ENCODE results near the gene TMEM143. TPM values are rescaled to one million over a fixed set of nuclear protein-coding genes. Genes with fewer than 3 reads are reported as not detected.

The TMEM143 gene
- total RNA-seq, 6 donors from 2014 or later: 4.7 to 34.6 (median 16.6) TPM

- H3K4me1 ChIP-seq: peaks cover 0 to 7% (median 2%) of the 10 kb centered on the region in 4 donors
- no peak overlapping the region for H3K4me3 ChIP-seq
- H3K27me3 ChIP-seq: no peaks in the 10 kb centered on the region
- no peaks in the 10 kb centered on the region for H3K36me3 ChIP-seq
- no peak for TF ChIP-seq POLR2AphosphoS5 (IDR thresholded peaks at IDR 0.05)
- no peak for TF ChIP-seq POLR2A (IDR thresholded peaks at IDR 0.05)
- no peak for TF ChIP-seq CTCF (IDR thresholded peaks at IDR 0.05)
- no peak for TF ChIP-seq EP300 (IDR thresholded peaks at IDR 0.05)
- ATAC-seq (ENCODE audit: low FRiP score in 2 of 2) (peak; percentile 10 to 27), DNase-seq (no peak)
- H3K9me3 ChIP-seq: no peaks in the 10 kb centered on the region
- no peak overlapping the region for H3K27ac ChIP-seq
- WGBS, 2 donors: 62 to 71% methylated on average over 4 to 14 of the region's 22 CpGs
These were observed 54.8 kb downstream of the TMEM143 start for GRCh38 chr19:48308631-48309586.

GRCh38 chr19:48303866-48304265, 59.9 kb downstream of the TMEM143 start:
- 88 to 97% methylated on average over 11 to 19 of the region's 19 CpGs for WGBS, 2 donors
- Histone ChIP-seq H3K9me3 (no peaks in the 10 kb centered on the region), H3K36me3 (no peaks in the 10 kb centered on the region), H3K4me3 (no peak overlapping the region), H3K27ac (no peak overlapping the region), H3K27me3 (no peaks in the 10 kb centered on the region), H3K4me1 (no peaks in the 10 kb centered on the region)
- no peak for ATAC-seq (ENCODE audit: low FRiP score in 2 of 2)
- DNase-seq: peak in 1 of 2 donors; percentile 64
- TF ChIP-seq CTCF (IDR thresholded peaks at IDR 0.05) (no peak), POLR2A (IDR thresholded peaks at IDR 0.05) (no peak), POLR2AphosphoS5 (IDR thresholded peaks at IDR 0.05) (no peak), EP300 (IDR thresholded peaks at IDR 0.05) (no peak)

GRCh38 chr19:48303367-48303766, 60.4 kb downstream of the TMEM143 start:
- no peaks in the 10 kb centered on the region for H3K36me3 ChIP-seq
- H3K4me1 ChIP-seq: no peaks in the 10 kb centered on the region
- TF ChIP-seq POLR2A (IDR thresholded peaks at IDR 0.05) (no peak), POLR2AphosphoS5 (IDR thresholded peaks at IDR 0.05) (no peak), CTCF (IDR thresholded peaks at IDR 0.05) (no peak), EP300 (IDR thresholded peaks at IDR 0.05) (no peak)
- H3K27me3 ChIP-seq: no peaks in the 10 kb centered on the region
- no peak overlapping the region for H3K27ac ChIP-seq
- peak in 1 of 2 donors; percentile 69 for DNase-seq
- 88 to 92% methylated on average over 13 of the region's 13 CpGs for WGBS, 2 donors
- no peak overlapping the region for H3K4me3 ChIP-seq
- H3K9me3 ChIP-seq: no peaks in the 10 kb centered on the region
- ATAC-seq (ENCODE audit: low FRiP score in 2 of 2): peak in 1 of 2 donors; percentile 23

GRCh38 chr19:48302600-48302959, 61.2 kb downstream of the TMEM143 start:
- TF ChIP-seq EP300 (IDR thresholded peaks at IDR 0.05): no peak
- no peak for TF ChIP-seq POLR2A (IDR thresholded peaks at IDR 0.05)
- no peak for TF ChIP-seq CTCF (IDR thresholded peaks at IDR 0.05)
- TF ChIP-seq POLR2AphosphoS5 (IDR thresholded peaks at IDR 0.05): no peak
- no peak for ATAC-seq (ENCODE audit: low FRiP score in 2 of 2)
- no peaks in the 10 kb centered on the region for H3K36me3 ChIP-seq
- H3K4me1 ChIP-seq: no peaks in the 10 kb centered on the region
- H3K4me3 ChIP-seq: no peak overlapping the region
- H3K27me3 ChIP-seq: no peaks in the 10 kb centered on the region
- no peak overlapping the region for H3K27ac ChIP-seq
- no peaks in the 10 kb centered on the region for H3K9me3 ChIP-seq
- DNase-seq: peak in 1 of 2 donors; percentile 60
- 90 to 93% methylated on average over 6 to 12 of the region's 12 CpGs for WGBS, 2 donors

All from upper lobe of left lung (tissue), 6 donors.